Left lobe of liver (tissue), 2 donors: Measurements from ENCODE around the gene NRN1L. TPM values are rescaled to one million over a fixed set of nuclear protein-coding genes. Genes with fewer than 3 reads are reported as not detected.
"Not testable (repeated sequence)": the region's sequence is repeated elsewhere in the genome, so short reads cannot be mapped to it uniquely, and the experiment has no call there.

Source experiments
- ATAC-seq: fragments of 200-7000 bp; cut with Tn5 transposase; one replicate; pipeline ENCODE4 v1.9.1; 2020; ENCODE audit warnings: mild to moderate bottlenecking, moderate library complexity
- DNase-seq: peaks from one replicate; pipeline ENCODE4 v3.0.0-alpha.2; 2020; ENCODE audit warnings: low spot score
- total RNA-seq: library from RNA; stranded (reverse); gene quantifications from one replicate; pipeline ENCODE4 v1.2.1, GENCODE V29; 2021
- donor health status: DM: no; HTN: no; CAD: no; lungs with moderate emphysema.
- donor health status: DM: no; HTN: yes; CAD: no.

The NRN1L gene
- total RNA-seq, 1 donor from 2014 or later = 0.88 TPM

DNA sequence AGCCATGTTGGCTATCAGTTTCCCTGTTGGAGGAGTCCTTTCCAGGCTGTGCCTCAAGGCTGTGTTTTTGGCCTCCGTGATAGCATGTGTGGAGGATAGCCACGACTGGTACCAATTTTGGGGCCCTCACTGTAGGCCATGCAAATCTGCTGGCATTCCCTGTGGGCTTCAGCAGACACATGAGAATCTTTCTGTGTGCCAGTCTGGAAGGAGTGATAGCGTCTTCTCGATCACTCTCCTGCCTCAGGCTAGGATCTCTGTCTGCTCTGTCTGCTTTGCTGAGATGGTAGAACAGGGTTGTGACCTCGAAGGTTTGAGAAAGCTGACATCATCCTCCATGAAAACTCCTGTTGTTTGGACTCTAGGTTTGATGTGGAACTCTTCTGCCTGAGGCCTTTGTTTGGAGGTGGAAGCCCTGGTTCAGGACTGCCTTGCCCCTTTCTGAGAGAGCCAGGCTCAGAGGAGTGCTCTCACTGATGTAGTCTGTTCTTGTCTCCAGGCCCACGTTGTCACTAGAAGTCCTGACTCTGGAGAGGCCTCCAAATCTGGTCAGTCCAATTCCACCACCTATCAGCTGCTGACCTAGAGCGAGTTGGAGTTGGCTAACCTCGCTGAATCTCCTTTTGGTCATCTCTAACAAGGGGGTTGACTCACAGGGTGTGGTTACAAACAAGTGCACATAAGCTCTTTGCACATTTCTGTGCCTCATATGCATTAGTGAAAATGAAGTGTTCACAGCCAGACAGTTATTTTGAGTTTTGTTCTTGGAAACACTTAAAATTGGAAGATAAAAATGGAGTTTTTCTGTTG lies 23.9 kb upstream of the NRN1L start:
- no peak for ATAC-seq

DNA sequence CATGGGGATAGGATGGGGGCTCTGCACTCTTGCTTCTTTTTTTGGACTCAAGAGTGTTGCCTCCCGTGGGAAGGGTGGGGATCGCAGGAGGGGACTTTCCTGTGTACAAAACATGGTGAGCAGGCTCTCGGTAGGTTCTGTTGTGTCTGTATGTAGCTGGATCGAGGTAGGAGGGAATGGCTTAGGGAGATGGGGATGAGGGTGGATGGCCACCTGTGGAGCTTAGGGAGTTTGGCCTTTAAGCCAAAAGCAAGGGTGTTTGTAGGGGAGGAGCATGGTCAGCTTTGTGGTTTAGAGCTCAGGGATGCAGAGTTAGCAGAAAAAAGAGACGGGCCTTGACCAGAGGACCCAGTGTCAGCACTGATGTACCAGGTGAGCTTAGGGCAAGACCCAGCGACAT lies 22.8 kb upstream of the NRN1L start:
- ATAC-seq (no peak), DNase-seq (no peak)

More for the DNA sequence above, 23.9 kb upstream of the NRN1L start:
- no peak for DNase-seq

- DNase-seq = no peak
- ATAC-seq = no peak
These were observed 21.8 kb upstream of the NRN1L start for GRCh38 chr16:67862623-67863583.

DNA sequence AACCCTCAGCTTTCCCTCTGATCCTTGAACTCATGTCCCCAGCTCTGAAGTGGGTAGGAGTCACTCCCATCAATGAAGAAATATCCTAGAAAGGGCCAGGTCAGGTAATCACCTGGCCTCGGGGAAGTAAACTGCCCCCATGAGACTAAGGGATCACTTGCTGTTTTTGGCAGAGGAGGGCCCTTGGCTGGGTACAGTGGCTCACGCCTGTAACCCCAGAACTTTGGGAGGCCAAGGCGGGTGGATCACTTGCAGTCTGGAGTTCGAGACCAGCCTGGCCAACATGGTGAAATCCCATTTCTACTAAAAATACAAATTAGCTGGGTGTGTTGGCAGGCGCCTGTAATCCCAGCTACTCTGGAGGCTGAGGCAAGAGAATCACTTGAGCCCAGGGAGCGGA lies 20.6 kb upstream of the NRN1L start:
- DNase-seq, ATAC-seq: not testable (repeated sequence)

GRCh38 chr16:67864594-67864993 lies 20.1 kb upstream of the NRN1L start:
- no peak for DNase-seq
- ATAC-seq = no peak

DNA sequence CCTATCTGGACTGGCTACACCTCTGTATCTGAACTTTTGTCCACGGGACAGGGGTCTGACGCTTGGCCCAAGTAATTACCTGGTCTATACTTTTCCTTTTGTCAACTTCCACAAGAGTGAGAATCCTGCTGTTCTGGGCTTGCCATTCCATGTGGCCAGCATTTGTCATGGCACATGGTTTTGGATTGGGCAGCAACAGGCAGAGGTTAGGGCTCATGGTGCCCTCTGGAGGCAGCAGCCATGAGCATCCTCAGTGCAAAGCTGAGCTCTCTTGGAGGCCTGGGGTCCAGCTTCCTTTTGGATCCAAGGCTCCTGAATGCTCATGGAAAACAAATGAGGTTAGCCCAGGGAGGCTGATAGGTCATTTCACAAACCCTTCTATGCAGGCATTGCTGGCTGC lies 19.4 kb upstream of the NRN1L start:
- no peak for DNase-seq
- ATAC-seq = peak; percentile 89

GRCh38 chr16:67868290-67868689 lies 16.4 kb upstream of the NRN1L start:
- DNase-seq = no peak

DNA sequence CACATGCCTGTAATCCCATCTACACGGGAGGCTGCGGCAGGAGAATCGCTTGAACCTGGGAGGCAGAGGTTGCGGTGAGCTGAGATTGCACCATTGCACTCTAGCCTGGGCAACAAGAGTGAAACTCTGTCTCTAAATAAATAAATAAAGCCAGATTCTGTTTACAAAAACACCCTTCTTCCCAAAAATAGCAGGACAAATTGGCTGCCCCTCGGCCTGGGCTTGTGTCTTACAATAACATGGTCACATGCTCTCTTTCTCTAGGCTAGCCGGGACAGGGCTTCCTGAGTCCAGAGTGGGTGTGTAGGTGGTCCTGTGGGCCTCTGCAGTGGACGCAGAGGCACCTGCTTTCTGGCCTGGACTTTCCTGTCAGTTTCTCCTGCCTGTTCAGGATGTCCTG lies 15.0 kb upstream of the NRN1L start:
- DNase-seq (no peak), ATAC-seq (peak; percentile 17)

More at GRCh38 chr16:67868290-67868689, 16.4 kb upstream of the NRN1L start:
- ATAC-seq = no peak

- ATAC-seq (no peak), DNase-seq (no peak)
These were observed 13.4 kb upstream of the NRN1L start for GRCh38 chr16:67871256-67871655.

- DNase-seq (no peak), ATAC-seq (no peak)
These were observed 12.5 kb upstream of the NRN1L start for GRCh38 chr16:67872131-67872630.

- DNase-seq (peak; percentile 88), ATAC-seq (peak; percentile 92)
These were observed 11.9 kb upstream of the NRN1L start, which contains the start of gene EDC4 for GRCh38 chr16:67872631-67873434. Gene EDC4, plus strand, starts transcription at chr16:67873052. Its CDS starts 210 bp downstream, at chr16:67873262.

GRCh38 chr16:67873435-67874370 lies 11.0 kb upstream of the NRN1L start:
- ATAC-seq = peak; percentile 11

DNA sequence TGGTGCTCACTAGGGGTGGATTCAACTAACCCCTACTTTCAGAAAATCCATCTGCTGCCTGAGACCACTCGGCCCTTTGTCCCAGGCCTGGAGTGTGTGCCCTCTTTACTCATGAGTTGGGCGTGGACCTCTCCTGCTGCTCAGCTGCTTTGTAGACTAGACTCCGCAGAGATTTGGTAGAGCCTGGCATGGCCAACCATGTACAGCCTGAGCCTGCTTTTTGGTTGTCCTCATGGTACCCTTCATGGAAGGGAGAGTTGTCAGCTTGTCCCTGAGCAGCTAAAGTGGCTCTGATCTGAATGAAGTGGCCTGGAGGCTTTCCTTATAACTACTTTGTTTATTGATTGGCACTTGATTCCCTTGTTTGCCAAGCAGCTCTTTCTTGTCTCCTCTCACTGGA lies 10.3 kb upstream of the NRN1L start:
- ATAC-seq = no peak
- DNase-seq = no peak

More at GRCh38 chr16:67873435-67874370, 11.0 kb upstream of the NRN1L start:
- no peak for DNase-seq

DNA sequence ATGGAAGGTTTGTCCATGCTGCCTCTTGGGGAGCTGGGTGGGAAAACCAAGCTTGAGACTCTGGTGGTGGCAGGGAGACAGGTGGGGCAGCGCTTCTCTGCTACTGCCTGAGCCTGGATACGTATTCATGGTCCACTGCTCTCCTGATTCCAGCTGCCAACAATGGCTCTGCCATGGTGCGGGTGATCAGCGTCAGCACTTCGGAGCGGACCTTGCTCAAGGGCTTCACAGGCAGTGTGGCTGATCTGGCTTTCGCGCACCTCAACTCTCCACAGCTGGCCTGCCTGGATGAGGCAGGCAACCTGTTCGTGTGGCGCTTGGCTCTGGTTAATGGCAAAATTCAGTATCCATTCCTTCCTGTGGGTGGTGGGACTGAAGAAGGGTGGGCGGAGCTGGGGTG lies 7.6 kb upstream of the NRN1L start:
- no peak for ATAC-seq
- no peak for DNase-seq

GRCh38 chr16:67878232-67878631 lies 6.5 kb upstream of the NRN1L start:
- ATAC-seq (no peak), DNase-seq (no peak)

DNA sequence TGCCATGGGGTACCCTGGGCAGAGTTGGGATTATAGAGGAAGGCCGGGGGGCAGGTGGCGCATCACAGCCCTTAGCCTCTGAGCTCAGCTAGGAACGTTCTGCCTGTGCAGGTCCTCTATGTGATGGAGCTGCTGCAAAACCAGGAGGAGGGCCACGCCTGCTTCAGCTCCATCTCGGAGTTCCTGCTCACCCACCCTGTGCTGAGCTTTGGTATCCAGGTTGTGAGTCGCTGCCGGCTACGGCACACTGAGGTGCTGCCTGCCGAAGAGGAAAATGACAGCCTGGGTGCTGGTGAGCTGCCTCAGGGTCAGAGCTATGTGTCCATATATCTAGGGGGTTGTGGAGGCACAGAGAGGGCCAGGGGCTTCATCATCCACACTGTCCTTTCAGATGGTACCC lies 5.8 kb upstream of the NRN1L start:
- DNase-seq (no peak), ATAC-seq (no peak)

DNA sequence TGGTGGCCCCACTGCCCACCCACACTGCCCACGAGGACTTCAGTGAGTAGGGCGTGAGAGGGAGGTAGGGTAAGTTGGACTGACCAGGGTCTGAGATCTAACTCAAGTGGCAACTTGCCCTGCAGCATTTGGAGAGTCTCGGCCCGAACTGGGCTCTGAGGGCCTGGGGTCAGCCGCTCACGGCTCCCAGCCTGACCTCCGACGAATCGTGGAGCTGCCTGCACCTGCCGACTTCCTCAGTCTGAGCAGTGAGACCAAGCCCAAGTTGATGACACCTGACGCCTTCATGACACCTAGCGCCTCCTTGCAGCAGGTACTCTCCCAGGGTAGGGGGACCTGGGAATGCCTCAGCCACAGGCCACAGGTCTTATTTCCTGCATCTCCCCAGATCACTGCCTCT lies 5.2 kb upstream of the NRN1L start:
- DNase-seq = no peak

DNA sequence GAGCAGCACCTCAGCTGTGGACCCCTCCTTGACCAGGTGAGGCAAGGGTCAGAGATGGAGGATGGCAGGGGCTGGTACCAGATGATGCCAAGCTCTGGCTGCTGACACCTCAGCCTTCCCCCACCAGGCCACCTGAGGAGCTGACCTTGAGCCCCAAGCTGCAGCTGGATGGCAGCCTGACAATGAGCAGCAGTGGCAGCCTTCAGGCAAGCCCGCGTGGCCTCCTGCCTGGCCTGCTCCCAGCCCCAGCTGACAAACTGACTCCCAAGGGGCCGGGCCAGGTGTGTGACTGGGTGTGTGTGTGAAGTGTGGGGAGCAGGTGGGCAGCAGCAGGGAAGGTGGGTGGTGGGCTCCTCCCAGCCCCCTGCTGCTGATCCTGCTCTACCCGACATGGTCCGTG lies 4.7 kb upstream of the NRN1L start:
- ATAC-seq (no peak), DNase-seq (no peak)

More for the DNA sequence above, 5.2 kb upstream of the NRN1L start:
- no peak for ATAC-seq

GRCh38 chr16:67880584-67880983 lies 4.1 kb upstream of the NRN1L start:
- no peak for DNase-seq
- ATAC-seq = no peak
